ENCODE data around the gene PRRC2B. TPM values are rescaled to one million over a fixed set of nuclear protein-coding genes. Genes with fewer than 3 reads are reported as not detected.
"Not testable (repeated sequence)": the region's sequence is repeated elsewhere in the genome, so short reads cannot be mapped to it uniquely, and the experiment has no call there.

The PRRC2B gene
- total RNA-seq, 1 donor: 69.7 TPM

DNA sequence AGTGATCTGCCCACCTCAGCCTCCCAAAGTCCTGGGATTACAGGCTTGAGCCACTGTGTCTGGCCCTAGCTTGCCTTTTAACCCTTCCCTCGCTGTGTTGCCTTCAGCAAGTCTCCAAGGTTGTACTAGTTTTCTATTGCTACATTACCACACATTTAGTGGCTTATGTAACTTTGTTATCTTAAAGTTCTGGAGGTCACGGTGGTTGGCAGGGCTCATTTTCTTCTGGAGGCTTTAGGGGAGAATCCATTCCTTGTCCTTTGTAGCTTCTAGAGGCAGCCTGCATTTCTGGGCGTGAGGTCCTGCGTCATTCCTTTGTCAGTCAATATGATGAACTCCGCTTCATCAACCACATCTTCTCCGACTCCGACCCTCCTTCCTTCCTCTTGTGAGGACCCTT lies 2.9 kb upstream of the PRRC2B start:
- no peak for TF ChIP-seq CTCF (IDR thresholded peaks at IDR 0.05; ENCODE audit: insufficient read depth, low read length)
- DNase-seq (ENCODE audit: low read depth): no peak
- H3K4me3 ChIP-seq (ENCODE audit: low read depth, low read length): no peak overlapping the region

- no peak overlapping the region for H3K4me3 ChIP-seq (ENCODE audit: low read depth, low read length)
- TF ChIP-seq CTCF (IDR thresholded peaks at IDR 0.05; ENCODE audit: insufficient read depth, low read length): no peak
- no peak for DNase-seq (ENCODE audit: low read depth)
Observed at GRCh38 chr9:131391504-131391903, 2.4 kb upstream of the PRRC2B start.

DNA sequence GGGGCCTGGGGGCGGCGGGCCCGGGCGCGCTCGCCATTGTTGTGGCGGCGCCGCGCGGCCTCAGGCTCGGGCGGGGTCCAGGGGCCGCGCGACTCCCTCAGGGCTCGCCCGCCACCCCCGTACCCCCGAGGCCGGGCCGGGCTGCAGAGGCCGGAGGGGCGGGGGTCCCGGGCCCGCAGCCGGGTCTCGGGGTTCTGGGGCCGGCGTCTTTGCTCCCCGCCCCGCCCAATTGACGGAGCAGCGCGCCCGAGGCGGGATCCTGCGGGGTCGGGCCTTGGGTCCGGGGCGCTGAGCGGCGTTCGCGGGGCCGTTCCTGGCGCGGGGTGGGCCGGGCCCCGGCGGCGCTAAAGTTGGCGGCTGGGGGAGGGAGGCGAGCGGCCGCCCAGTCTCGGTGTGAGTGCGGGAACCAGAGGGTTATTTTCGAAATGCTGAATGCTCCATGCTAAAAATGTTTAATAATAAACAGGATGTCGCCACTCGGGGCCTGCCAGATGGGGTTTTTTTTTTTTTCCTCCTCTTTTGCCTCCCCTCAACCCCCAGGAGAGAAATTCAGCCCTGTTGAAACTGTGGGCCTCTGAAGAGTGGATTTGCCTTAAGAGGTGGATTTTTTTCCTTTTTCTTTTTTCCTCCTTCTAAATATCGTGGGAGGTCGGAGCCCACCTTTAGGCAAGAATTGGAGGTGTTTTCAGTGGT lies 724 bp downstream of the PRRC2B start:
- DNase-seq (ENCODE audit: low read depth): peak; percentile 40
- no peak for TF ChIP-seq CTCF (IDR thresholded peaks at IDR 0.05; ENCODE audit: insufficient read depth, low read length)
- peak overlapping the region; percentile 76 for H3K4me3 ChIP-seq (ENCODE audit: low read depth, low read length)

DNA sequence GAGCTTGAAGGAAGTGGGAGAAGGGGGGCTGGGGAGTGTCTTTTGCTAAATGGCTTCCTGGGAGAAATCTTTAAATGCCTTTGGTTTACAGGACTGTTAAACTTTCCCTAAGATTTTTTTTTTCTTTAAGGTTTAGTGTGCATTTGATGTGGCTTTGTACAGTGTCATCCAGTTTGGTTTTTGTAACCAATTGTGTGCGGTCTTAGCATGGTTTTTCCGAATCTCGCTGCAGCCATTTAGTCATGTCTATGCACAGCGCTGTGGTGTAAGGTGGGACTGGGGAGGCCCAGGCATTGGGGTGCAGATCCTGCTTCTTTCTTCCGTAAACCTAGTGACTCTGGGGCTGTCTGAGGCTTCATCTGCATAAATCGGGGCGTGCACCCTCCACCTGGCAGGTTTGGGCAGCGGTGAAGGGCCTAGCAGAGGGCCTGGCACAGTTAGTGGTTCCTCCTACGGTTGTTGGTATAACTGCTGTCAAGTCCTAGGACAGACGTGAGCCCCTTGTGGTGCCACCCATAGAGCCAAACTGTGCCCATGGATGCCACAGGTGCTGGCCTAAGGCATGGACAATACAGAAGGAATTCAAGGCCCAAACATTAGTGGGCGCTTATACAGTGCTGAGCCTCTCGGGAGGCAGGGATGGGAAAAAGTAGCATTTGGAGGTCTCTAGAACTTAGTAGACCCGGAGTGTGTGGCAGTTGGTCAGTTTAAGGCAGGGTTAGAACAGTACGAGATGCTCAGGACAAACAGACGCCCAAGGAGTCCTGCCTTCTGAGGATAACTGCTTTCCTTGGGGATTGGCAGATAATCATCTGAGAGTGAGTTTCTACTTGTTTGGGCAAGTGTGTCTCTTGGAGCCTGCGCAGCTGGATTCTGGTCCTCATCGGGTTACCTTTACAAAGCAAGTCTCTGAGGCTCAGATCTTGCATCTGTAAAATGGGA lies 1.5 kb downstream of the PRRC2B start:
- H3K4me3 ChIP-seq (ENCODE audit: low read depth, low read length): peak overlapping the region; percentile 76
- no peak for TF ChIP-seq CTCF (IDR thresholded peaks at IDR 0.05; ENCODE audit: insufficient read depth, low read length)
- peak; percentile 34 for DNase-seq (ENCODE audit: low read depth)

- DNase-seq (ENCODE audit: low read depth): not testable (repeated sequence)
- H3K4me3 ChIP-seq (ENCODE audit: low read depth, low read length): peak overlapping the region; percentile 76
Observed at GRCh38 chr9:131396099-131396479, 2.2 kb downstream of the PRRC2B start.

DNA sequence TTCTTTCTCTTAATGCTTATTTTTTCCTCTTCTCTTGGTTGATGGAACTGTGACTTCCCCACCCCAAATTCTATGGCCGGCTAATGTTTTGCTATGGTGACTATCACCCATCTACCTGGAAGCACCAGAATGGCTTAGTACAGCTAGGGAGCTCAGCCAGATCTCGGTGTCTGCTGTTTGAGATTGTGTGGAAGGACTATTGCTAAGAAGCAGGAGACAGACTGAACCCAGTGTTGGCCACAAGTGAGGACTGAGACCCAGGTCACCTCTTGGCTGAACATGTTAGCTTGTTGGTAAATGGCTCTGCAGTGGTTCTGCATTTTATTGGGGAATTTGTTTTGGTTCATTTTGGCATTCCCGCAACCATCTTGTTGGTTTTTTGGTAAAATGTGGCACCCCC lies 2.7 kb downstream of the PRRC2B start:
- DNase-seq (ENCODE audit: low read depth): no peak
- H3K4me3 ChIP-seq (ENCODE audit: low read depth, low read length): peak overlapping the region; percentile 55
- no peak for TF ChIP-seq CTCF (IDR thresholded peaks at IDR 0.05; ENCODE audit: insufficient read depth, low read length)

- peak overlapping the region; percentile 55 for H3K4me3 ChIP-seq (ENCODE audit: low read depth, low read length)
- no peak for TF ChIP-seq CTCF (IDR thresholded peaks at IDR 0.05; ENCODE audit: insufficient read depth, low read length)
- DNase-seq (ENCODE audit: low read depth): peak; percentile 36
Observed at GRCh38 chr9:131397100-131397790, 3.4 kb downstream of the PRRC2B start.
